ENCODE measurements around the gene CPM. TPM values are rescaled to one million over a fixed set of nuclear protein-coding genes. Genes with fewer than 3 reads are reported as not detected.

The CPM gene
- total RNA-seq, 1 donor: 3.6 TPM

DNA sequence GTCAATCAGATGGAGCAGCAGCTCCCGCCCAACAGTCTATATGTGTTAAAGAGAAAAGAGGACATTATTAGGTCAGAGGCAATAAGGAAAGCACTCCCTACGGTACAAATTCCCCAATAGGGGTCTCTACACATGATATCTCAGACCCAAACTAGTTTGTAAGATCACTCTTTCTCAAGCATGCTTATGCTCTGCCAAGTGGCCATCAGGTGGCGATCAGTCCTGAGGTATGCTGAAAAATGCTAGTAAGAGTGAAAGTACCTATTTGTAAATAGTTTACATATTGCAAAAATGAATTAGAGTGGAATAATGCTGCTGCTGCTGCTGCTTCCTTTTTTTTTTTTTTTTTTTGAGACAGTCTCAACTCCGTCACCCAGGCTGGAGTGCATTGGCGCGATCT is 61.0 kb downstream of the CPM start:
- H3K4me1 ChIP-seq (ENCODE audit: insufficient read depth, low read length): no peaks in the 10 kb centered on the region
- H2AFZ ChIP-seq (ENCODE audit: low read length): no peak overlapping the region
- no peak overlapping the region for H3K27ac ChIP-seq (ENCODE audit: low read depth, low read length)
- H3K79me2 ChIP-seq (ENCODE audit: insufficient read depth, low read length): no peaks in the 10 kb centered on the region
- H3K36me3 ChIP-seq (ENCODE audit: insufficient read depth, low read length): no peaks in the 10 kb centered on the region
- H3K9me3 ChIP-seq (ENCODE audit: low read depth, low read length): no peaks in the 10 kb centered on the region
- TF ChIP-seq CTCF (IDR thresholded peaks at IDR 0.05; ENCODE audit: extremely low read depth, low read depth, low read length): peak; percentile 36
- no peak for DNase-seq (ENCODE audit: insufficient read length, low spot score, missing footprints)
- H3K4me3 ChIP-seq (ENCODE audit: insufficient read depth, low read length): no peak overlapping the region
- no peak overlapping the region for H3K4me2 ChIP-seq (ENCODE audit: insufficient read depth, low read length)
- no peaks in the 10 kb centered on the region for H4K20me1 ChIP-seq (ENCODE audit: insufficient read depth, low read length)
- H3K27me3 ChIP-seq (ENCODE audit: insufficient read depth, low read length): no peaks in the 10 kb centered on the region

DNA sequence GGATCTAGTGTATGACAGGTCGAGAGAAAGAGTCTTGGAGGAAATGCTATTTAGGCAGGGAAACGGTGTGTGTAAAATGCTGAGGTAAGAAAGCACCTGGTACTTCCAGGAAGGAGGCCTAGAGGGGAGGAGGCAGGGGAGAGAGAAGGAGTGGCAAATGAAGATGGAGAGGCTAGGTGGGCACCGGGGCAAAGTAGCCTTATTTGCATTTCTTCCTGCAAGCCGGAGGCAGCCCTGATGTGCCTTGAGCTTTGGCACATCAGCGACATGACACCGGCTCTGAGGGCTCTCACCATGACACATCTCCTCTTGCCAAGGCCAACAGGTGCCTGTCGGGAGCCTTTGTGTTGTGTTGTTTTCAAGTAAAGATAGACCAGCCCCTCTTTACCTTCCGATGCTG is 61.6 kb downstream of the CPM start:
- H4K20me1 ChIP-seq (ENCODE audit: insufficient read depth, low read length): no peaks in the 10 kb centered on the region
- TF ChIP-seq CTCF (IDR thresholded peaks at IDR 0.05; ENCODE audit: extremely low read depth, low read depth, low read length): no peak
- no peak for DNase-seq (ENCODE audit: insufficient read length, low spot score, missing footprints)
- H3K27me3 ChIP-seq (ENCODE audit: insufficient read depth, low read length): no peaks in the 10 kb centered on the region
- H2AFZ ChIP-seq (ENCODE audit: low read length): no peak overlapping the region
- H3K36me3 ChIP-seq (ENCODE audit: insufficient read depth, low read length): no peaks in the 10 kb centered on the region
- no peaks in the 10 kb centered on the region for H3K79me2 ChIP-seq (ENCODE audit: insufficient read depth, low read length)
- H3K4me3 ChIP-seq (ENCODE audit: insufficient read depth, low read length): no peak overlapping the region
- no peak overlapping the region for H3K4me2 ChIP-seq (ENCODE audit: insufficient read depth, low read length)
- no peaks in the 10 kb centered on the region for H3K9me3 ChIP-seq (ENCODE audit: low read depth, low read length)
- H3K27ac ChIP-seq (ENCODE audit: low read depth, low read length): no peak overlapping the region
- H3K4me1 ChIP-seq (ENCODE audit: insufficient read depth, low read length): no peaks in the 10 kb centered on the region

DNA sequence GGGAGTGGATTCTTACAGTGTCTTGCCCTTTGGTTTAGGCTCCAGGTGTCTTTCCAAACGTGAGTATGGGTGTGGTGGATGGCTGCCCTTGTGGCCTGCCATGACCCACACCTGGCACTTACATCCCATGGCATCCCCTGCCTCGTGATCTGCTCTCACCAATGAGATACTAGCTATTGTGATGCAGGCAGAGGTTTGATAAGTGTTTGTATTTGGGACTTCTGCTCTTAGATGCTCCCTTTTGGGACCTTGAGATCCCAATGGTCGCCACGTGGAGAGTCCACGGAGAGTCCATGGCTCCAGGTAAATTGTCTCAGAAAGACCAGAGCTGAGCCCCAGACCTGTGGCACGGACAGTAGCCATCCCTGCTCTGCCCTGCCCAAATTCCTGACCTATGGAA is 62.5 kb downstream of the CPM start:
- Histone ChIP-seq H4K20me1 (ENCODE audit: insufficient read depth, low read length) (no peaks in the 10 kb centered on the region), H3K27ac (ENCODE audit: low read depth, low read length) (no peak overlapping the region), H3K36me3 (ENCODE audit: insufficient read depth, low read length) (no peaks in the 10 kb centered on the region), H3K9me3 (ENCODE audit: low read depth, low read length) (no peaks in the 10 kb centered on the region), H3K27me3 (ENCODE audit: insufficient read depth, low read length) (no peaks in the 10 kb centered on the region), H3K4me1 (ENCODE audit: insufficient read depth, low read length) (peaks cover 1% of the 10 kb centered on the region), H3K79me2 (ENCODE audit: insufficient read depth, low read length) (no peaks in the 10 kb centered on the region), H3K4me2 (ENCODE audit: insufficient read depth, low read length) (no peak overlapping the region), H3K4me3 (ENCODE audit: insufficient read depth, low read length) (no peak overlapping the region), H2AFZ (ENCODE audit: low read length) (no peak overlapping the region)
- no peak for DNase-seq (ENCODE audit: insufficient read length, low spot score, missing footprints)
- TF ChIP-seq CTCF (IDR thresholded peaks at IDR 0.05; ENCODE audit: extremely low read depth, low read depth, low read length): no peak

GRCh38 chr12:68870011-68870410 is 63.0 kb downstream of the CPM start:
- Histone ChIP-seq H3K27ac (ENCODE audit: low read depth, low read length) (no peak overlapping the region), H3K27me3 (ENCODE audit: insufficient read depth, low read length) (no peaks in the 10 kb centered on the region), H3K4me1 (ENCODE audit: insufficient read depth, low read length) (peaks cover 2% of the 10 kb centered on the region), H3K36me3 (ENCODE audit: insufficient read depth, low read length) (no peaks in the 10 kb centered on the region), H3K9me3 (ENCODE audit: low read depth, low read length) (no peaks in the 10 kb centered on the region), H4K20me1 (ENCODE audit: insufficient read depth, low read length) (no peaks in the 10 kb centered on the region), H3K79me2 (ENCODE audit: insufficient read depth, low read length) (no peaks in the 10 kb centered on the region), H3K4me3 (ENCODE audit: insufficient read depth, low read length) (no peak overlapping the region), H2AFZ (ENCODE audit: low read length) (no peak overlapping the region), H3K4me2 (ENCODE audit: insufficient read depth, low read length) (no peak overlapping the region)
- no peak for DNase-seq (ENCODE audit: insufficient read length, low spot score, missing footprints)
- TF ChIP-seq CTCF (IDR thresholded peaks at IDR 0.05; ENCODE audit: extremely low read depth, low read depth, low read length): no peak

Measured in osteoblast (primary cell).